ENCODE results near the gene WBP11.

- no peak for TF ChIP-seq CTCF (IDR thresholded peaks at IDR 0.05)
- no peak for TF ChIP-seq POLR2A (IDR thresholded peaks at IDR 0.05)
- no peak for TF ChIP-seq EP300 (IDR thresholded peaks at IDR 0.05)
- TF ChIP-seq POLR2AphosphoS5 (IDR thresholded peaks at IDR 0.05), result no peak
Measured at GRCh38 chr12:14803830-14804160, 517 bp upstream of the WBP11 start.
